ENCODE measurements around the gene TMEM131.

TMEM131 gene

GRCh38 chr2:98020516-98020915 lies 24.8 kb upstream of the TMEM131 start:
- Histone ChIP-seq H3K27me3 (ENCODE audit: insufficient read depth, low read length) (no peaks in the 10 kb centered on the region), H3K4me1 (ENCODE audit: insufficient read depth, low read length) (no peaks in the 10 kb centered on the region), H3K36me3 (ENCODE audit: insufficient read depth, low read length) (no peaks in the 10 kb centered on the region), H3K9ac (ENCODE audit: low read depth, low read length) (no peak overlapping the region), H3K9me3 (ENCODE audit: insufficient read depth, low read depth, low read length) (0 out of 2 replicates have a peak, but pooled peaks cover 3% of the 10 kb centered on the region), H3K27ac (ENCODE audit: low read depth, low read length) (no peak overlapping the region), H3K4me3 (ENCODE audit: low read length) (no peak overlapping the region)
- 94% methylated on average over 6 of the region's 6 CpGs for WGBS

- no peaks in the 10 kb centered on the region for H3K36me3 ChIP-seq (ENCODE audit: insufficient read depth, low read length)
- WGBS = 93% methylated on average over 6 of the region's 7 CpGs
- no peaks in the 10 kb centered on the region for H3K27me3 ChIP-seq (ENCODE audit: insufficient read depth, low read length)
- H3K27ac ChIP-seq (ENCODE audit: low read depth, low read length) = no peak overlapping the region
- H3K9ac ChIP-seq (ENCODE audit: low read depth, low read length) = no peak overlapping the region
- H3K9me3 ChIP-seq (ENCODE audit: insufficient read depth, low read depth, low read length) = no peaks in the 10 kb centered on the region
- no peak overlapping the region for H3K4me3 ChIP-seq (ENCODE audit: low read length)
- no peaks in the 10 kb centered on the region for H3K4me1 ChIP-seq (ENCODE audit: insufficient read depth, low read length)
Measured at GRCh38 chr2:98016908-98017670, 21.3 kb upstream of the TMEM131 start.

- no peaks in the 10 kb centered on the region for H3K9me3 ChIP-seq (ENCODE audit: insufficient read depth, low read depth, low read length)
- 72% methylated on average over 1 of the region's 1 CpG for WGBS
- H3K4me3 ChIP-seq (ENCODE audit: low read length) = no peak overlapping the region
- no peak overlapping the region for H3K9ac ChIP-seq (ENCODE audit: low read depth, low read length)
- H3K36me3 ChIP-seq (ENCODE audit: insufficient read depth, low read length) = no peaks in the 10 kb centered on the region
- H3K27ac ChIP-seq (ENCODE audit: low read depth, low read length) = no peak overlapping the region
- no peaks in the 10 kb centered on the region for H3K4me1 ChIP-seq (ENCODE audit: insufficient read depth, low read length)
- H3K27me3 ChIP-seq (ENCODE audit: insufficient read depth, low read length) = no peaks in the 10 kb centered on the region
Measured at GRCh38 chr2:98015671-98016070, 19.9 kb upstream of the TMEM131 start.

- H3K36me3 ChIP-seq (ENCODE audit: insufficient read depth, low read length) = no peaks in the 10 kb centered on the region
- H3K4me3 ChIP-seq (ENCODE audit: low read length) = no peak overlapping the region
- H3K4me1 ChIP-seq (ENCODE audit: insufficient read depth, low read length) = no peaks in the 10 kb centered on the region
- no peak overlapping the region for H3K9ac ChIP-seq (ENCODE audit: low read depth, low read length)
- no peak overlapping the region for H3K27ac ChIP-seq (ENCODE audit: low read depth, low read length)
- 94% methylated on average over 2 of the region's 2 CpGs for WGBS
- H3K27me3 ChIP-seq (ENCODE audit: insufficient read depth, low read length) = no peaks in the 10 kb centered on the region
- H3K9me3 ChIP-seq (ENCODE audit: insufficient read depth, low read depth, low read length) = no peaks in the 10 kb centered on the region
Measured at GRCh38 chr2:98014379-98014778, 18.6 kb upstream of the TMEM131 start.

- H3K4me1 ChIP-seq (ENCODE audit: insufficient read depth, low read length) = no peaks in the 10 kb centered on the region
- H3K9me3 ChIP-seq (ENCODE audit: insufficient read depth, low read depth, low read length) = no peaks in the 10 kb centered on the region
- H3K9ac ChIP-seq (ENCODE audit: low read depth, low read length) = no peak overlapping the region
- 93% methylated on average over 15 of the region's 15 CpGs for WGBS
- no peaks in the 10 kb centered on the region for H3K27me3 ChIP-seq (ENCODE audit: insufficient read depth, low read length)
- no peak overlapping the region for H3K4me3 ChIP-seq (ENCODE audit: low read length)
- H3K27ac ChIP-seq (ENCODE audit: low read depth, low read length) = no peak overlapping the region
- H3K36me3 ChIP-seq (ENCODE audit: insufficient read depth, low read length) = no peaks in the 10 kb centered on the region
Measured at GRCh38 chr2:98013407-98014042, 17.8 kb upstream of the TMEM131 start.

GRCh38 chr2:98012561-98012991 lies 16.8 kb upstream of the TMEM131 start:
- 96% methylated on average over 3 of the region's 3 CpGs for WGBS
- H3K27ac ChIP-seq (ENCODE audit: low read depth, low read length) = no peak overlapping the region
- no peaks in the 10 kb centered on the region for H3K36me3 ChIP-seq (ENCODE audit: insufficient read depth, low read length)
- no peaks in the 10 kb centered on the region for H3K27me3 ChIP-seq (ENCODE audit: insufficient read depth, low read length)
- H3K4me3 ChIP-seq (ENCODE audit: low read length) = no peak overlapping the region
- no peaks in the 10 kb centered on the region for H3K4me1 ChIP-seq (ENCODE audit: insufficient read depth, low read length)
- H3K9me3 ChIP-seq (ENCODE audit: insufficient read depth, low read depth, low read length) = no peaks in the 10 kb centered on the region
- no peak overlapping the region for H3K9ac ChIP-seq (ENCODE audit: low read depth, low read length)

GRCh38 chr2:98009887-98010760 lies 14.4 kb upstream of the TMEM131 start:
- Histone ChIP-seq H3K4me1 (ENCODE audit: insufficient read depth, low read length) (no peaks in the 10 kb centered on the region), H3K4me3 (ENCODE audit: low read length) (no peak overlapping the region), H3K27ac (ENCODE audit: low read depth, low read length) (no peak overlapping the region), H3K9ac (ENCODE audit: low read depth, low read length) (no peak overlapping the region), H3K36me3 (ENCODE audit: insufficient read depth, low read length) (no peaks in the 10 kb centered on the region), H3K9me3 (ENCODE audit: insufficient read depth, low read depth, low read length) (no peaks in the 10 kb centered on the region), H3K27me3 (ENCODE audit: insufficient read depth, low read length) (no peaks in the 10 kb centered on the region)
- WGBS = 89% methylated on average over 10 of the region's 10 CpGs

GRCh38 chr2:98008415-98008814 lies 12.7 kb upstream of the TMEM131 start:
- no peaks in the 10 kb centered on the region for H3K27me3 ChIP-seq (ENCODE audit: insufficient read depth, low read length)
- H3K27ac ChIP-seq (ENCODE audit: low read depth, low read length) = no peak overlapping the region
- no peak overlapping the region for H3K4me3 ChIP-seq (ENCODE audit: low read length)
- no peaks in the 10 kb centered on the region for H3K36me3 ChIP-seq (ENCODE audit: insufficient read depth, low read length)
- H3K9ac ChIP-seq (ENCODE audit: low read depth, low read length) = no peak overlapping the region
- no peaks in the 10 kb centered on the region for H3K9me3 ChIP-seq (ENCODE audit: insufficient read depth, low read depth, low read length)
- WGBS = 87% methylated on average over 3 of the region's 3 CpGs
- no peaks in the 10 kb centered on the region for H3K4me1 ChIP-seq (ENCODE audit: insufficient read depth, low read length)

GRCh38 chr2:98006378-98006777 lies 10.6 kb upstream of the TMEM131 start:
- no peaks in the 10 kb centered on the region for H3K4me1 ChIP-seq (ENCODE audit: insufficient read depth, low read length)
- no peak overlapping the region for H3K9ac ChIP-seq (ENCODE audit: low read depth, low read length)
- H3K4me3 ChIP-seq (ENCODE audit: low read length) = no peak overlapping the region
- no peaks in the 10 kb centered on the region for H3K36me3 ChIP-seq (ENCODE audit: insufficient read depth, low read length)
- no peaks in the 10 kb centered on the region for H3K27me3 ChIP-seq (ENCODE audit: insufficient read depth, low read length)
- WGBS = no CpG with 5 or more reads among the region's 11 CpGs
- no peak overlapping the region for H3K27ac ChIP-seq (ENCODE audit: low read depth, low read length)
- no peaks in the 10 kb centered on the region for H3K9me3 ChIP-seq (ENCODE audit: insufficient read depth, low read depth, low read length)

- Histone ChIP-seq H3K4me3 (ENCODE audit: low read length) (no peak overlapping the region), H3K27me3 (ENCODE audit: insufficient read depth, low read length) (no peaks in the 10 kb centered on the region), H3K27ac (ENCODE audit: low read depth, low read length) (no peak overlapping the region), H3K9ac (ENCODE audit: low read depth, low read length) (no peak overlapping the region), H3K36me3 (ENCODE audit: insufficient read depth, low read length) (no peaks in the 10 kb centered on the region), H3K9me3 (ENCODE audit: insufficient read depth, low read depth, low read length) (no peaks in the 10 kb centered on the region), H3K4me1 (ENCODE audit: insufficient read depth, low read length) (no peaks in the 10 kb centered on the region)
- 95% methylated on average over 3 of the region's 3 CpGs for WGBS
Measured at GRCh38 chr2:98004613-98005012, 8.9 kb upstream of the TMEM131 start.

GRCh38 chr2:98004047-98004446 lies 8.3 kb upstream of the TMEM131 start:
- no peaks in the 10 kb centered on the region for H3K27me3 ChIP-seq (ENCODE audit: insufficient read depth, low read length)
- H3K9me3 ChIP-seq (ENCODE audit: insufficient read depth, low read depth, low read length) = no peaks in the 10 kb centered on the region
- no peaks in the 10 kb centered on the region for H3K4me1 ChIP-seq (ENCODE audit: insufficient read depth, low read length)
- H3K9ac ChIP-seq (ENCODE audit: low read depth, low read length) = no peak overlapping the region
- H3K4me3 ChIP-seq (ENCODE audit: low read length) = no peak overlapping the region
- H3K36me3 ChIP-seq (ENCODE audit: insufficient read depth, low read length) = no peaks in the 10 kb centered on the region
- H3K27ac ChIP-seq (ENCODE audit: low read depth, low read length) = no peak overlapping the region
- WGBS = 94% methylated on average over 2 of the region's 2 CpGs

Measured in HUES64 (cell line).